Mesendoderm (in vitro differentiated cells): ENCODE data around the gene NR2F1-AS1.

Source experiments
- DNase-seq: peaks from one replicate; pipeline ENCODE4 v3.0.0; 2013
- H2AK5ac ChIP-seq: 2 replicates; pipeline ENCODE4 v1.6.1; 2013; ENCODE audit warnings: low read length, inconsistent platforms
- H2BK120ac ChIP-seq: 2 replicates; pipeline ENCODE4 v1.6.1; 2013; ENCODE audit warnings: low read depth, mild to moderate bottlenecking, low read length, moderate library complexity, mixed read lengths
- H2BK15ac ChIP-seq: replicated peaks from 2 replicates; pipeline ENCODE4 v1.6.1; 2013; ENCODE audit warnings: low read depth, mild to moderate bottlenecking, moderate library complexity
- H2BK5ac ChIP-seq: 2 replicates; pipeline ENCODE4 v1.6.1; 2013; ENCODE audit warnings: low read length, inconsistent platforms
- H3K18ac ChIP-seq: 2 replicates; pipeline ENCODE4 v1.6.1; 2013; ENCODE audit warnings: mild to moderate bottlenecking, low read length, mixed read lengths
- H3K23ac ChIP-seq: one replicate; pipeline ENCODE4 v1.6.1; 2013; ENCODE audit warnings: low read length
- H3K27ac ChIP-seq: 2 replicates; pipeline ENCODE4 v1.5.1; 2013; ENCODE audit warnings: low read depth, mild to moderate bottlenecking, inconsistent platforms, low read length, moderate library complexity
- H3K27me3 ChIP-seq: 2 replicates; pipeline ENCODE4 v1.6.1; 2013; ENCODE audit warnings: low read length, control low read depth, mild to moderate bottlenecking, inconsistent platforms; ENCODE audit not compliant: insufficient read depth, poor library complexity
- H3K36me3 ChIP-seq: 2 replicates; pipeline ENCODE4 v1.6.1; 2013; ENCODE audit warnings: low read length, inconsistent platforms; ENCODE audit not compliant: control insufficient read depth, insufficient read depth
- H3K4ac ChIP-seq: one replicate; pipeline ENCODE4 v1.6.1; 2013; ENCODE audit warnings: low read depth, mild to moderate bottlenecking, low read length, moderate library complexity
- H3K4me1 ChIP-seq: 2 replicates; pipeline ENCODE4 v1.6.1; 2013; ENCODE audit warnings: low read depth, low read length, inconsistent platforms; ENCODE audit not compliant: control insufficient read depth
- H3K4me2 ChIP-seq: 2 replicates; pipeline ENCODE4 v1.6.1; 2013; ENCODE audit warnings: low read length
- H3K4me3 ChIP-seq: 2 replicates; pipeline ENCODE4 v1.5.1; 2013; ENCODE audit warnings: mild to moderate bottlenecking, low read length
- H3K56ac ChIP-seq: one replicate; pipeline ENCODE4 v1.6.1; 2013; ENCODE audit warnings: low read length
- H3K79me1 ChIP-seq: 2 replicates; pipeline ENCODE4 v1.6.1; 2013; ENCODE audit warnings: low read length, inconsistent platforms
- H3K79me2 ChIP-seq: 2 replicates; pipeline ENCODE4 v1.6.1; 2013; ENCODE audit warnings: mild to moderate bottlenecking, low read length; ENCODE audit not compliant: control insufficient read depth, insufficient read depth
- H3K9ac ChIP-seq: 2 replicates; pipeline ENCODE4 v1.6.1; 2013; ENCODE audit warnings: low read length, inconsistent platforms
- H4K5ac ChIP-seq: one replicate; pipeline ENCODE4 v1.6.1; 2013; ENCODE audit warnings: low read length
- H4K8ac ChIP-seq: one replicate; pipeline ENCODE4 v1.6.1; 2013; ENCODE audit warnings: low read depth, mild to moderate bottlenecking, control low read depth, low read length, moderate library complexity
- WGBS: extraction: QIAGEN DNeasy Blood & Tissue Kit; methylation state at CpG from one replicate; pipeline ENCODE4 v1.1.7; 2013; ENCODE audit warnings: low lambda C conversion rate, missing lambda C conversion rate; ENCODE audit not compliant: insufficient coverage; ENCODE audit errors: extremely low coverage; 5-methylcytosine and 5-hydroxymethylcytosine counted together

The NR2F1-AS1 gene

DNA sequence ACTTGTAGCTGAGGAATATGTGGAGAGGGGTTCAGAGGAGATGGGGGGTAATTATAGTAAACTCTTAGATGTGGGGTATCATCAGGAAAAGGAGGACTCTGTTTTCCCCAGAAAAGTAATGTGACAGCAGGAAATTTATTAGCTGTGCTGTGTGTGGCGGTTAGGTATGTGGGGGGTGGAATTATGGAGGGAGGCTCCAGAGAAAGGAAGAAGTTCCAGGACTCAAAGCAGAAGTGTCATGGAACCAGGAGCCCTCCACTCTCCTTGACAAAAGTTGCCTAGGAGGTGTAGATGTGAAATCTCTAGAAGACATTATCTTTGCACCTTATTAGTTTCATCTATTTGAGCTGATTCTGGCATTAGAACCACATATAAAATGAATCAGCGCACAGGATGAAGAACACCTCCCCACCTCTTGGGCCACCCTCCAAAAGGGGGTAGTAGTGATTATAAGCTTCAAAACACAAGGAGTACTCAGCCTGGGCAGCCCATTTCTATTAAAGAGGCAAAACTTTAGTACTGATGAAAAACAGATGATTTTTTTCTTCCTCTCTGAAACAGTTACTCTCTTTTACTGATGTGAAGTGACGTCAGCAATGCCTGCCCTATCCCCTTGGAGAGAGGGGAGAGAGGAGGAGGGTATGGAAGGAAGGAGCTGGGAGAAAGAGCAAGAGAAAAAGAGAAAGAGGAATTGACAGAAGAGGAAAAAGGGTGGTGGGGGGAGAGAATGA is 20.2 kb upstream of the NR2F1-AS1 start:
- H3K9ac ChIP-seq: no peak overlapping the region
- no peak overlapping the region for H2AK5ac ChIP-seq
- H3K56ac ChIP-seq: no peak overlapping the region
- no peaks in the 10 kb centered on the region for H3K79me1 ChIP-seq
- H2BK15ac ChIP-seq: no peak overlapping the region
- no peak overlapping the region for H4K8ac ChIP-seq
- H3K23ac ChIP-seq: no peak overlapping the region
- H3K4me3 ChIP-seq: no peak overlapping the region
- DNase-seq: no peak
- no peak overlapping the region for H3K4ac ChIP-seq
- peaks cover 84% of the 10 kb centered on the region for H3K27me3 ChIP-seq
- no peaks in the 10 kb centered on the region for H3K36me3 ChIP-seq
- H3K79me2 ChIP-seq: no peaks in the 10 kb centered on the region
- H2BK5ac ChIP-seq: no peak overlapping the region
- H3K4me2 ChIP-seq: no peak overlapping the region
- H3K4me1 ChIP-seq: peaks cover 4% of the 10 kb centered on the region
- no peak overlapping the region for H2BK120ac ChIP-seq
- H3K27ac ChIP-seq: no peak overlapping the region
- H4K5ac ChIP-seq: no peak overlapping the region
- WGBS: no CpG with 5 or more reads among the region's 3 CpGs
- H3K18ac ChIP-seq: no peak overlapping the region

DNA sequence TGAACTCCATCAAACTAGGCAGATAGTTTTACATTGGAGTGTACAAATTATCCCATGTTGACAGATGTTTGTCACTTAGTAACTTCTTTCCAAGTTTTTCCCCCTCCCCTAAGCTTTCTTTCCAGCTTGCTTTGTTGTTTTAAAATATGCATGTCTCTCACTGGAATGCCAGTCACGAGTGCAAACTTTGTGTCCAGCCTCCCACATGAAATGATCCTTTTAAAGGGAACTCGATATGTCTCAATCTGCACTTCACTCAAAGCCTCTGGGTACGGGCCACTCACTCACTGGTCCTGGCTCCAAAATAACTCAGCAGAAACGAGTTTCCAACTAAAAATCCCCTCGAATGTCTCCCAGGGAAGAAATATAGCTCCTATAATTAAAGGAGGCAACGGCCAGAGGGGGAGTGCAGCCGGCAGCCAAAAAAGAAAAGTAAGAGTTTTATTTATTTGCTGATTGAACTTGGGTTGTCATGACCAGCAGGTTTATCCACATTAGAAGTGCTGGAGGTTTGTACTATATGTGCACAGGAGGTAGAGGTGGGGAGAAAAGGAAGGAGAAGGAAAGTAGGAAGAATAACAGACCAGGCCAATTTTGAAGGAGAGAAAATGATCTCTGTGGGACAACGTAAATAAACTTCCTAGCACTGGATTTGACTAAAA is 19.5 kb upstream of the NR2F1-AS1 start:
- H2BK120ac ChIP-seq: no peak overlapping the region
- H2AK5ac ChIP-seq: no peak overlapping the region
- H3K9ac ChIP-seq: no peak overlapping the region
- no peak overlapping the region for H2BK5ac ChIP-seq
- no peak overlapping the region for H3K23ac ChIP-seq
- no peaks in the 10 kb centered on the region for H3K79me1 ChIP-seq
- H4K8ac ChIP-seq: no peak overlapping the region
- H3K27ac ChIP-seq: no peak overlapping the region
- H3K4me2 ChIP-seq: no peak overlapping the region
- no peaks in the 10 kb centered on the region for H3K79me2 ChIP-seq
- WGBS: no CpG with 5 or more reads among the region's 8 CpGs
- no peak overlapping the region for H3K4ac ChIP-seq
- H3K36me3 ChIP-seq: no peaks in the 10 kb centered on the region
- no peak overlapping the region for H3K18ac ChIP-seq
- H2BK15ac ChIP-seq: no peak overlapping the region
- no peak overlapping the region for H3K4me3 ChIP-seq
- peaks cover 84% of the 10 kb centered on the region for H3K27me3 ChIP-seq
- no peak overlapping the region for H4K5ac ChIP-seq
- no peak overlapping the region for H3K56ac ChIP-seq
- peaks cover 4% of the 10 kb centered on the region for H3K4me1 ChIP-seq
- DNase-seq: no peak

DNA sequence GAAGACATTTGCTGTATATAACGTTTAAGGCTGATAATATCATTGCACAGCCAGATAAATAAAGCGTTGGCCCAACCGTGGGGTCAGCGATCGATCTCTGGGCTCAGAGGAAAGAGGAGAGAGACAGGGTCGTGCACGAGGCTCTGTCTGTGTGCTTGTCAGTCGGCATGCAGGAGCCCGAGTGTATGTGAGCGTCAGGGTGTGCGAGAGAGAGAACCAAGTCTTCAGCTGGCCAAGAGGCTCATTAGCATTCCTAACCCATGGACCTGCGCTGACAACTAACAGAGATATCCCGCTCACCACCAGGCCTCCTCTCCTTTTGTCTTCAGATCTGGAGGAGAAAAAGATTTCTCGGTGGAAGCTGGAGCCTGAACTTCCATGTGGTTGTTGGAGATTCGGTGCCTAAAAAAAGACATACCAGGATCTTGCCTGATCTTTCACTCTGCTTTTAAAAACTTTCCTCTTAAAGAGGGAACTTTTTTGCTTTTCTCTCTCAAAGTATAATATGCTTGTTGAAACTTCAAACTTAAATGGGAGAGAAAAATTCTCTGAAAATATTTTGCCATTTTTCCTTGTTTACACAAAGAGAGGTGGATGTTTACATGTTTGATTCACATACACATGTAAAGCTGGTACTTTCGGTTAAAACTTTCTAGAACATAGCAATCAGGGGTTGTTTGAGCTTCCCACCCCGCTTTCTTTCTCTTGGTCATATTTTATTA is 18.5 kb upstream of the NR2F1-AS1 start:
- Histone ChIP-seq H3K4me2 (no peak overlapping the region), H3K27ac (no peak overlapping the region), H3K79me2 (no peaks in the 10 kb centered on the region), H3K4ac (no peak overlapping the region), H3K56ac (no peak overlapping the region), H3K23ac (no peak overlapping the region), H3K4me1 (peaks cover 6% of the 10 kb centered on the region), H2BK5ac (no peak overlapping the region), H2BK15ac (no peak overlapping the region), H3K9ac (no peak overlapping the region), H2BK120ac (no peak overlapping the region), H2AK5ac (no peak overlapping the region), H4K5ac (no peak overlapping the region), H3K79me1 (no peaks in the 10 kb centered on the region), H3K36me3 (no peaks in the 10 kb centered on the region), H4K8ac (no peak overlapping the region), H3K27me3 (peaks cover 85% of the 10 kb centered on the region), H3K4me3 (no peak overlapping the region), H3K18ac (no peak overlapping the region)
- peak; percentile 79 for DNase-seq
- no CpG with 5 or more reads among the region's 17 CpGs for WGBS

DNA sequence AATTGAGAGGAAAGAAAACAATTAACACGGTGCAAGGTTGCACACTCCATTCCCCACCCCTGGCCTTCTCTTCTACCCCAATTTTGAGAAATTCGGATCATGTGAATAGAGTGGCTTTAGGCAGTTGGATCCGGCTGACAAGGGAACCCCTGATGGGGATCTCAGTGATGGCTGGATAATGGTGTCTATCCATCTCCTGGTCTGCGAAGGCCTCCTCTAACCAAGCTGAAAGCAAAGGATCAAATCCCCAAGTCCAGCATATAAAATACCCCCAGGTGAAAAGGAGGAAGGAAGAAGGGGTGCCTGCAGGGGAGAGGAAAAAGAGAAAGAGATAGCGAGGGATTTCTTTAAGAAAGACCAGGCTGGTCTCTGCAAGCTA is 18.0 kb upstream of the NR2F1-AS1 start:
- no CpG with 5 or more reads among the region's 5 CpGs for WGBS
- no peak overlapping the region for H3K18ac ChIP-seq
- no peak overlapping the region for H4K5ac ChIP-seq
- H3K4me3 ChIP-seq: no peak overlapping the region
- H4K8ac ChIP-seq: no peak overlapping the region
- no peak overlapping the region for H3K23ac ChIP-seq
- no peaks in the 10 kb centered on the region for H3K79me2 ChIP-seq
- H2BK120ac ChIP-seq: no peak overlapping the region
- H3K36me3 ChIP-seq: no peaks in the 10 kb centered on the region
- peaks cover 6% of the 10 kb centered on the region for H3K4me1 ChIP-seq
- no peak overlapping the region for H3K56ac ChIP-seq
- no peak overlapping the region for H2AK5ac ChIP-seq
- peaks cover 83% of the 10 kb centered on the region for H3K27me3 ChIP-seq
- no peak overlapping the region for H2BK15ac ChIP-seq
- no peak overlapping the region for H2BK5ac ChIP-seq
- no peaks in the 10 kb centered on the region for H3K79me1 ChIP-seq
- no peak overlapping the region for H3K9ac ChIP-seq
- H3K4ac ChIP-seq: no peak overlapping the region
- H3K4me2 ChIP-seq: no peak overlapping the region
- H3K27ac ChIP-seq: no peak overlapping the region
- no peak for DNase-seq

DNA sequence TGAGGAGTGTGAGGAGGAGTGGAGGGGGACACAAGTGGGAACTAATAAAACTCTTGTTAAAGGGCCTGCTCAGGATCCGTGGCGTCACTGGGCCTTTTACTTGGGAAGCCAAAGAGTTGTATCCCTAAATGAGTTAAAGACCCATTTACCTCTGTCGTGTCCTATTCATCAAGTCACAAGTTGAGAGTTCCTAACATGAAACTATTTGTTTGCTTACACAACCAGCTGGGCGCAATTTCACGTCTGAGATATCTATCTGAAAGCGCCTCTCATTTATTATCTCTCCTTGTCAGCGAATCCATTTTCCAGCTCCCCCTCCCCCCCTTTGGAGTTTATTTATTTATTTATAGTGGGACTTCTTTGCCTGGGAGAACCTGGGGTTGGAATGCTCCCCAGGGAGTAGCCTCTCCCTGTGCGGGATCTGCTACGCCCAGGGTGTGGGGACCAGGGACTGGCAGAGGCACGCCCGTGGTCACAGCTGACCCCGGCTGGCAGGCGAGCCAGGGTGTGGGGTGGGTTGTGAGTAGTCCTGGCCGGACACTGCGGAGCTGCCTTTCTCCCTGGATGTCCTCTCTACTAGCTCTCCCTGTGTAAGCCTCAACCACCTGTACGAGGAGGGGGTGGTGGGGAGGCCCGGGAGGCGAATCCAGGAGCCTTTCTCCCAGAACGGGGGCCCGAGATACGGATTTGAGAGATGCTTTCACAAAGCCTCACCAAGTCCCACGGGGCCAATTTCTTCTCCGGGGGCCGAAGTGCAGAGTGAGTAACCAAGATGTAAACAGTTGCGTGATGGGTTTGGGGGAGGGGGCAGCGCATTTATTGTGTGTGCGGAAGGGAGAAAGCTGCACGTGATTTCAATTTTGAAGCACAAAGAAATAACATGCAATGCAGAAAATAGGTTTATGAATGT is 17.3 kb upstream of the NR2F1-AS1 start:
- Histone ChIP-seq H3K4ac (no peak overlapping the region), H2BK120ac (no peak overlapping the region), H3K79me1 (no peaks in the 10 kb centered on the region), H3K27me3 (peaks cover 83% of the 10 kb centered on the region), H3K18ac (no peak overlapping the region), H3K4me2 (no peak overlapping the region), H3K56ac (no peak overlapping the region), H2BK5ac (no peak overlapping the region), H3K36me3 (no peaks in the 10 kb centered on the region), H3K9ac (no peak overlapping the region), H3K4me3 (no peak overlapping the region), H3K23ac (no peak overlapping the region), H3K79me2 (no peaks in the 10 kb centered on the region), H2AK5ac (no peak overlapping the region), H3K27ac (no peak overlapping the region), H3K4me1 (peaks cover 6% of the 10 kb centered on the region), H2BK15ac (no peak overlapping the region), H4K8ac (no peak overlapping the region), H4K5ac (no peak overlapping the region)
- WGBS: no CpG with 5 or more reads among the region's 28 CpGs
- no peak for DNase-seq
